HL-60 (cell line): ENCODE results near the gene ATP6V0D1.

Experiments
- CTCF ChIP-seq: IDR thresholded peaks from one replicate; pipeline ENCODE4 v1.5.1; 2011; ENCODE audit warnings: low read length, control low read depth, inconsistent platforms; ENCODE audit not compliant: insufficient read depth
- POLR2AphosphoS5 ChIP-seq: IDR thresholded peaks from 2 replicates; pipeline ENCODE4 v1.6.1; 2012; ENCODE audit warnings: low read depth
- REST ChIP-seq: IDR thresholded peaks from 2 replicates; pipeline ENCODE4 v1.6.1; 2012; ENCODE audit warnings: low read depth; ENCODE audit not compliant: insufficient replicate concordance
- SPI1 ChIP-seq: IDR thresholded peaks from 2 replicates; pipeline ENCODE4 v1.6.1; 2012; ENCODE audit warnings: low read depth, mild to moderate bottlenecking, borderline replicate concordance

GRCh38 chr16:67468731-67469130 is 12.2 kb downstream of the ATP6V0D1 start:
- TF ChIP-seq REST (no peak), CTCF (no peak), POLR2AphosphoS5 (no peak), SPI1 (no peak)
